AG04450 (cell line): ENCODE results near the gene PHF12. TPM values are rescaled to one million over a fixed set of nuclear protein-coding genes. Genes with fewer than 3 reads are reported as not detected.

Experiments used
- CTCF ChIA-PET: fragments of 300-600, 350-600 bp; formaldehyde crosslinking; extraction: SDS; loops from one replicate; lab custom pipeline; 2022; ENCODE audit warnings: antibody characterized with exemption, inconsistent platforms; lab: Charles Lee
- POLR2A ChIA-PET: fragments of 350-600 bp; formaldehyde crosslinking; extraction: SDS; loops from one replicate; lab custom pipeline; 2021; ENCODE audit warnings: antibody characterized with exemption, inconsistent platforms; lab: Yijun Ruan, JAX
- DNase-seq: peaks from one replicate; pipeline ENCODE4 v3.0.0-alpha.2; 2011; ENCODE audit warnings: low read depth, low spot score
- H3K27ac ChIP-seq: one replicate; pipeline ENCODE4 v1.5.1; 2012; ENCODE audit warnings: low read depth, low read length, control low read depth
- H3K27me3 ChIP-seq: one replicate; pipeline ENCODE4 v1.6.0; 2012; ENCODE audit warnings: low read length; ENCODE audit not compliant: control insufficient read depth, insufficient read depth
- H3K4me3 ChIP-seq: 2 replicates; pipeline ENCODE4 v1.5.1; 2011; ENCODE audit warnings: mild to moderate bottlenecking, low read depth, low read length, control low read depth
- H3K9me3 ChIP-seq: 2 replicates; pipeline ENCODE4 v1.5.1; 2012; ENCODE audit warnings: low read length; ENCODE audit not compliant: control insufficient read depth, insufficient read depth
- polyA plus RNA-seq: library from polyadenylated mRNA; depleted of rRNA; stranded (reverse); fragments of >200 nt; gene quantifications from 2 replicates; pipeline ENCODE4 v1.2.3, GENCODE V29; 2011
- TF ChIP-seq, protein P1 (sequence below): IDR thresholded peaks from 2 replicates; pipeline ENCODE4 v1.5.1; 2011; ENCODE audit warnings: low read depth, low read length, control low read depth, inconsistent platforms

The PHF12 gene
- polyA plus RNA-seq, 1 experiment = 13.6 TPM

DNA sequence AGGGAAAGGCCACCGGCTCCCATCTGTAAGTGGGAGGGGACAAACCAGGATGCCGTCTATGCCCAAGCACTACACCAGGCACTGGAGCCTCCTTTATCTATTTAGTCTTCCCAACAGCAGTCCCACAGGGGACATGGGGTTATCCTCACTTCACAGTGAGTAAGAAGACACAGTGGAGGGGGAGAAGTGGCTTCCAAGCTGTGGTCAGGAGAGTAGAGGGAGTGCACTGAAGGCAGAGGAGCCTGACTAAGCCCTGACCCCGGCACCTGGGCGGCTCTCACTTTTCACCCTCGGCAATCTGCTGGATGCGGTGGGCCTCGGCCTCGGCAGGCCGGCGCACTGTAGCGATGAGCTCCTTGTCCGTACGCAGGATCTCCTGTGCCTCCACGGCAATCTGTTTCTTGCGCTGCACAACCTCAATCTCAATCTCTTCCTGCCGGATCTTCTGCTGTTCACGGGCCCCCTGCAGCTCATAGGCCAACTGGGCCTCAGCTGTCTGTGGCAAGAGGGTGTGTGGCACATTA lies 69.7 kb downstream of the PHF12 start:
- Histone ChIP-seq H3K4me3 (no peak overlapping the region), H3K27me3 (no peaks in the 10 kb centered on the region), H3K27ac (no peak overlapping the region), H3K9me3 (no peaks in the 10 kb centered on the region)
- CTCF ChIA-PET = interaction anchor here (1.9 kb wide), 1 partner anchor 118 kb away, joined by 8 read pairs; no protein-coding TSS in a partner anchor
- no peak for DNase-seq
- TF ChIP-seq, protein P1, sequence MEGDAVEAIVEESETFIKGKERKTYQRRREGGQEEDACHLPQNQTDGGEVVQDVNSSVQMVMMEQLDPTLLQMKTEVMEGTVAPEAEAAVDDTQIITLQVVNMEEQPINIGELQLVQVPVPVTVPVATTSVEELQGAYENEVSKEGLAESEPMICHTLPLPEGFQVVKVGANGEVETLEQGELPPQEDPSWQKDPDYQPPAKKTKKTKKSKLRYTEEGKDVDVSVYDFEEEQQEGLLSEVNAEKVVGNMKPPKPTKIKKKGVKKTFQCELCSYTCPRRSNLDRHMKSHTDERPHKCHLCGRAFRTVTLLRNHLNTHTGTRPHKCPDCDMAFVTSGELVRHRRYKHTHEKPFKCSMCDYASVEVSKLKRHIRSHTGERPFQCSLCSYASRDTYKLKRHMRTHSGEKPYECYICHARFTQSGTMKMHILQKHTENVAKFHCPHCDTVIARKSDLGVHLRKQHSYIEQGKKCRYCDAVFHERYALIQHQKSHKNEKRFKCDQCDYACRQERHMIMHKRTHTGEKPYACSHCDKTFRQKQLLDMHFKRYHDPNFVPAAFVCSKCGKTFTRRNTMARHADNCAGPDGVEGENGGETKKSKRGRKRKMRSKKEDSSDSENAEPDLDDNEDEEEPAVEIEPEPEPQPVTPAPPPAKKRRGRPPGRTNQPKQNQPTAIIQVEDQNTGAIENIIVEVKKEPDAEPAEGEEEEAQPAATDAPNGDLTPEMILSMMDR = no peak
- POLR2A ChIA-PET = no interaction called here

DNA sequence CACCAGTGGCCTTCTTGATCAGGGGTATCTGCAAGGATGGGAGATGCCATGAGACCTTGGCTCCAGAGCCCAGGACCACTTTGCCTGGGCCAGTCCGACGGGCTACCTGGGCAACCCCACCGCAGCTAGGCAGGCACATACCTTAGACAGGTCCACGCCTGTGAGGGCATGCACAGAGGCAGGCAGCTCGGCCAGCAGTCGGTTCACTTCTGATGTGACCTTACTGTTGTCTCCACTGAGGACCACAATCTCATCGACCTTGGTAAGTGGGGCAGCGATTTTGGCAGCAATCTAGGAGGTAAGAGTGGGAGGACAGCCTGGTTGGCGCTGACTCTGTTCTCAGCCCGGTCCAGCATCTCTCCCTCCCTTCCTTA lies 70.8 kb downstream of the PHF12 start:
- no peak for DNase-seq
- H3K27ac ChIP-seq = no peak overlapping the region
- no peaks in the 10 kb centered on the region for H3K9me3 ChIP-seq
- POLR2A ChIA-PET = interaction anchor here (0.6 kb wide), 2 partner anchors 24 to 126 kb away, joined by 3 to 5 read pairs; no protein-coding TSS in a partner anchor
- CTCF ChIA-PET = interaction anchor here (2.9 kb wide), 1 partner anchor 154 kb away, joined by 12 read pairs; no protein-coding TSS in a partner anchor
- TF ChIP-seq, protein P1 = no peak
- H3K27me3 ChIP-seq = no peaks in the 10 kb centered on the region
- no peak overlapping the region for H3K4me3 ChIP-seq

DNA sequence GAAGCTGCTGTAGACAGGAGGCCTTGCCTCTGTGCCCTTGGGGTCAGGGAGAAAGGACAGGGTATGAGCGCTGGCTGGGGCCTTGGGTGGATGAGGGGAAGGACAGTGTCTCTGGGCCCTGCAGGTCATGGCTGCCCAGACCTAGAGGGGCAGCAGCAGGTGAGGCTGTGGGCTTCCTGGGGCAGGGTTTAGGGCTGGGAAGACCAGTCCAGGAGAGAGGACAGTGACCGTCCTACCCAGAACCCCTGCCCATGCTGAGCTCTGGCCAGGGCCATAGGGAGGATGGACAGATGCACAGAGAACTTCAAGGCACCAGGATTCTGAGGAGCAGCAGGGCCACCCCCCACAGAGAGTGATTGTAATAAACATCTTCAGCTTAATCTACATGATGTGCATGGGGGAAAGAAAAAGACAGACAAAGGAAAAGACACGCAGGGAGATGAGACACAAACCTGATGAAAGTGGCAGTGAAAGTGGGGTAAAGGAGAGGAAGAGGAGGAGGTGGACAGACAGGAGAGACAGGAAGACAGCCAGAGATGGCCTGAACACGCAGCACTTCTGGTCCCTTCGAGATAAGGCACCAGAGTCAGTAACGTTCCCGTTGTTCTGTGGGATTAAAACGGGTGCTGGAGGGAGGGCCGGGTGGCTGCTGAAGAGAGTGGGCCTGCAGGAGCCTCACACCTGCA lies 71.3 kb downstream of the PHF12 start:
- Histone ChIP-seq H3K27me3 (no peaks in the 10 kb centered on the region), H3K9me3 (no peaks in the 10 kb centered on the region), H3K27ac (no peak overlapping the region), H3K4me3 (no peak overlapping the region)
- ChIA-PET POLR2A (interaction anchor here (0.6 kb wide), 2 partner anchors 24 to 125 kb away, joined by 3 to 5 read pairs; no protein-coding TSS in a partner anchor), CTCF (interaction anchor here (2.3 to 2.9 kb wide), 2 partner anchors 116 to 153 kb away, joined by 12 to 23 read pairs; no protein-coding TSS in a partner anchor)
- DNase-seq = no peak
- TF ChIP-seq, protein P1 = no peak

DNA sequence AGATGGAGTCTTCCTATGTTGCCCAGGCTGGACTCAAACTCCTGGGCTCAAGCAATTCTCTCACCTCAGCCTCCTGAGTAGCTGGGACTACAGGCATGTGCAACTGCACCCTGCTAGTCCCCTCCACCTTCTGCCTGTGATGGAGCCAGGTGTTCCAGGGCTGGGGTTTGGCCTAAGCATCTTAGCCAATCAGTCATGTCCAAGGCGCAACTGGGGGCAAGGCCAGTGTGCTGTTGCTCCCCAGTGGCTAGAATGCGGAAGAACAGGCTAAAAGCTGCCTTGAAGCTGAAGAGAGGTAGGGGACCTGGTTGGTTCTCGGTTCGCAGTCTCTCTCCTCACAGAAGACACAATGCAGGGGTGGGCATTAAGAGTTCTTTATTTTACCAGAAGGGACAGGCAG lies 72.3 kb downstream of the PHF12 start:
- ChIA-PET POLR2A (no interaction called here), CTCF (interaction anchor here (1.6 to 2.9 kb wide), 3 partner anchors 19 to 152 kb away, joined by 4 to 23 read pairs (median 12); no protein-coding TSS in a partner anchor)

More for the DNA sequence above, 72.3 kb downstream of the PHF12 start:
- TF ChIP-seq, protein P1 = peak; percentile 54
- no peak overlapping the region for H3K27ac ChIP-seq
- no peak for DNase-seq
- no peaks in the 10 kb centered on the region for H3K9me3 ChIP-seq
- H3K4me3 ChIP-seq = no peak overlapping the region
- no peaks in the 10 kb centered on the region for H3K27me3 ChIP-seq
